SU-DHL-6 (cell line): ENCODE results near the gene TENT4B.

ENCODE experiments used
- H2AFZ ChIP-seq: fragments of 200-600 bp; sonication (generic); 2 replicates; pipeline ENCODE4 v1.6.1; 2014; ENCODE audit warnings: low read depth, mild to moderate bottlenecking, moderate library complexity, mixed read lengths, antibody characterized with exemption, low read length; ENCODE audit not compliant: severe bottlenecking
- H3F3A ChIP-seq: fragments of 200-600 bp; shearing (Covaris generic); 2 replicates; pipeline ENCODE4 v1.6.0; 2016; ENCODE audit warnings: antibody characterized with exemption, mild to moderate bottlenecking; ENCODE audit not compliant: insufficient read depth
- H3K27ac ChIP-seq: fragments of 200-600 bp; sonication (generic); 2 replicates; pipeline ENCODE4 v1.5.1; 2016; ENCODE audit warnings: low read depth, mild to moderate bottlenecking, low read length, moderate library complexity, mixed read lengths
- H3K27me3 ChIP-seq: fragments of 200-600 bp; sonication (generic), shearing (Covaris generic); 2 replicates; pipeline ENCODE4 v1.6.0; 2014; ENCODE audit warnings: mild to moderate bottlenecking, low read length
- H3K36me3 ChIP-seq: fragments of 200-600 bp; sonication (generic); 2 replicates; pipeline ENCODE4 v1.6.1; 2014; ENCODE audit warnings: mild to moderate bottlenecking, low read length, mixed read lengths
- H3K4me2 ChIP-seq: fragments of 300-600, 200-600 bp; shearing (Covaris generic), sonication (generic); 2 replicates; pipeline ENCODE4 v1.6.0; 2014; ENCODE audit warnings: low read length, low read depth, mild to moderate bottlenecking; ENCODE audit not compliant: poor library complexity, severe bottlenecking
- H3K4me3 ChIP-seq: fragments of 200-600 bp; sonication (generic); 2 replicates; pipeline ENCODE4 v1.5.1; 2014; ENCODE audit warnings: antibody characterized with exemption, low read length, mild to moderate bottlenecking, mixed read lengths; ENCODE audit not compliant: insufficient read depth, poor library complexity, severe bottlenecking
- H3K79me2 ChIP-seq: fragments of 200-600 bp; sonication (generic); 2 replicates; pipeline ENCODE4 v1.6.1; 2014; ENCODE audit warnings: mild to moderate bottlenecking, low read length, moderate library complexity; ENCODE audit not compliant: insufficient read depth
- H3K9ac ChIP-seq: fragments of 200-600 bp; sonication (generic); 2 replicates; pipeline ENCODE4 v1.7.0; 2014; ENCODE audit warnings: mild to moderate bottlenecking, low read length
- H3K9me2 ChIP-seq: fragments of 200-600 bp; sonication (generic); replicated peaks from 2 replicates; pipeline ENCODE4 v1.6.1; 2014; ENCODE audit warnings: low read length; ENCODE audit not compliant: insufficient read depth
- H3K9me3 ChIP-seq: fragments of 200-600 bp; sonication (generic); 2 replicates; pipeline ENCODE4 v1.6.1; 2014; ENCODE audit warnings: low read length, mixed read lengths; ENCODE audit not compliant: insufficient read depth
- H4K20me1 ChIP-seq: fragments of 200-600 bp; sonication (generic); 2 replicates; pipeline ENCODE4 v1.6.1; 2014; ENCODE audit warnings: low read depth, mild to moderate bottlenecking, antibody characterized with exemption, low read length, moderate library complexity, mixed read lengths
- EZH2phosphoT487 ChIP-seq: fragments of 200-600 bp; sonication (generic), shearing (Covaris generic); conservative IDR thresholded peaks from 2 replicates; pipeline ENCODE4 v1.6.1; 2018; ENCODE audit warnings: mild to moderate bottlenecking, antibody characterized with exemption, low read length, moderate library complexity, mixed read lengths
- TF ChIP-seq, protein P1 (sequence below): fragments of 200-600 bp; sonication (generic); IDR thresholded peaks from one replicate; pipeline ENCODE4 v1.5.1; 2017; ENCODE audit warnings: antibody characterized with exemption, mild to moderate bottlenecking, low read length, moderate library complexity; ENCODE audit not compliant: insufficient read depth, poor library complexity, severe bottlenecking

The TENT4B gene

DNA sequence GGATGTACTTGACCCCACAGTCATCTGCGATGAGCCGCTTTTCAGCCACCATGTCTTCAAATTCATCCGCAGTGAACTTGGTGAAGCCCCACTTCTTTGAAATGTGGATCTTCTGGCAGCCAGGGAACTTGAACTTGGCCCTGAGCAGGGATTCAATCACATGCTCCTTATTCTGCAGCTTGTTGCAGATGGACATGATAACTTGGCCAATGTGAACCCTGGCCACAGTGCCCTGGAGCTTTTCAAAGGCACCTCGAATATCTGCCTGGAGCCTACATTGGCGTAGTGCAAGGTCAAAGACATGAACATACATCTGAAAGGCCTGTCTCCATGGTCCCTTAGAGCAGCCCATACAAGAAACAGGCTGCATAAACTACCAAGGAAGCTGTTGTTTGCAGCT is 1.8 kb upstream of the TENT4B start:
- Histone ChIP-seq H3K9me3 (no peaks in the 10 kb centered on the region), H3K27ac (no peak overlapping the region), H4K20me1 (peaks cover 6% of the 10 kb centered on the region; the same call in 1 of the 2 replicates), H3K4me2 (no peak overlapping the region), H3F3A (peaks cover 15% of the 10 kb centered on the region; the same call in 1 of the 2 replicates), H3K27me3 (no peaks in the 10 kb centered on the region), H3K79me2 (peaks cover 24% of the 10 kb centered on the region), H3K9ac (no peak overlapping the region), H3K36me3 (no peaks in the 10 kb centered on the region; the same call in 1 of the 2 replicates), H3K4me3 (no peak overlapping the region), H2AFZ (no peak overlapping the region), H3K9me2 (no peaks in the 10 kb centered on the region)
- no peak for TF ChIP-seq EZH2phosphoT487
- TF ChIP-seq, protein P1, sequence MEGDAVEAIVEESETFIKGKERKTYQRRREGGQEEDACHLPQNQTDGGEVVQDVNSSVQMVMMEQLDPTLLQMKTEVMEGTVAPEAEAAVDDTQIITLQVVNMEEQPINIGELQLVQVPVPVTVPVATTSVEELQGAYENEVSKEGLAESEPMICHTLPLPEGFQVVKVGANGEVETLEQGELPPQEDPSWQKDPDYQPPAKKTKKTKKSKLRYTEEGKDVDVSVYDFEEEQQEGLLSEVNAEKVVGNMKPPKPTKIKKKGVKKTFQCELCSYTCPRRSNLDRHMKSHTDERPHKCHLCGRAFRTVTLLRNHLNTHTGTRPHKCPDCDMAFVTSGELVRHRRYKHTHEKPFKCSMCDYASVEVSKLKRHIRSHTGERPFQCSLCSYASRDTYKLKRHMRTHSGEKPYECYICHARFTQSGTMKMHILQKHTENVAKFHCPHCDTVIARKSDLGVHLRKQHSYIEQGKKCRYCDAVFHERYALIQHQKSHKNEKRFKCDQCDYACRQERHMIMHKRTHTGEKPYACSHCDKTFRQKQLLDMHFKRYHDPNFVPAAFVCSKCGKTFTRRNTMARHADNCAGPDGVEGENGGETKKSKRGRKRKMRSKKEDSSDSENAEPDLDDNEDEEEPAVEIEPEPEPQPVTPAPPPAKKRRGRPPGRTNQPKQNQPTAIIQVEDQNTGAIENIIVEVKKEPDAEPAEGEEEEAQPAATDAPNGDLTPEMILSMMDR, result no peak

DNA sequence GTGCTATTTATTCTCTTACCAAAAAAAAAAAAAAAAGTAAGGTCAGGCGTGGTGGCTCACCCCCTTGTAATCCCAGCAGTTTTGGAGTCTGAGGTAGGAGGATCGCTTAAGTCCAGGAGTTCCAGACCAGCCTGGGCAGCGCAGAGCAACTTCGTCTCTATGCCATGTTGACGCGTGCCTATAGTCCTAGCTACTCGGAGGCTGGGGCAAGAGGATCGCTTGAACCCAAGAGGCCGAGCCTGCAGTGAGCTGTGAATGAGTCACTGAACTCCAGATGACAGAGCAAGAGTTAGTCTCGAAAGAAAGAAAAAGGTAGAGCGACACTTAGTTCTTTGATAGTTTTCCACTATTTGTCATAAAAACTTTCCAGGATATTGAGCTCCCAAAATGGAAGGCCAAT is 1.4 kb upstream of the TENT4B start:
- Histone ChIP-seq H3K79me2 (peaks cover 27% of the 10 kb centered on the region), H3K36me3 (no peaks in the 10 kb centered on the region; the same call in 1 of the 2 replicates), H3F3A (peaks cover 18% of the 10 kb centered on the region; the same call in 1 of the 2 replicates), H3K9me2 (no peaks in the 10 kb centered on the region), H3K4me2 (peak overlapping the region; percentile 77), H3K4me3 (no peak overlapping the region), H3K9me3 (no peaks in the 10 kb centered on the region), H4K20me1 (peaks cover 6% of the 10 kb centered on the region; the same call in 1 of the 2 replicates), H2AFZ (peak overlapping the region; percentile 95), H3K27me3 (no peaks in the 10 kb centered on the region), H3K9ac (peak overlapping the region; percentile 69), H3K27ac (no peak overlapping the region)
- TF ChIP-seq, protein P1, result no peak
- no peak for TF ChIP-seq EZH2phosphoT487

- Histone ChIP-seq H3K27ac (peak overlapping the region; percentile 80), H3K4me2 (peak overlapping the region; percentile 77), H3K9me3 (no peaks in the 10 kb centered on the region), H3K9ac (peak overlapping the region; percentile 69), H3K4me3 (peak overlapping the region; percentile 89), H3K79me2 (peaks cover 33% of the 10 kb centered on the region), H2AFZ (peak overlapping the region; percentile 95), H4K20me1 (peaks cover 6% of the 10 kb centered on the region; the same call in 1 of the 2 replicates), H3F3A (peaks cover 20% of the 10 kb centered on the region; the same call in 1 of the 2 replicates), H3K36me3 (no peaks in the 10 kb centered on the region; the same call in 1 of the 2 replicates), H3K27me3 (no peaks in the 10 kb centered on the region), H3K9me2 (no peaks in the 10 kb centered on the region)
- TF ChIP-seq EZH2phosphoT487, result no peak
- TF ChIP-seq, protein P1, result no peak
These were observed 727 bp upstream of the TENT4B start for GRCh38 chr16:50152351-50152806.
